Dedifferentiated amniotic fluid mesenchymal stem cell (primary cell): ENCODE results near the gene DKK3.

Experiments
- DNase-seq: peaks from one replicate; pipeline ENCODE4 v3.0.0-alpha.2; 2016; ENCODE audit errors: extremely low spot score

The DKK3 gene

DNA sequence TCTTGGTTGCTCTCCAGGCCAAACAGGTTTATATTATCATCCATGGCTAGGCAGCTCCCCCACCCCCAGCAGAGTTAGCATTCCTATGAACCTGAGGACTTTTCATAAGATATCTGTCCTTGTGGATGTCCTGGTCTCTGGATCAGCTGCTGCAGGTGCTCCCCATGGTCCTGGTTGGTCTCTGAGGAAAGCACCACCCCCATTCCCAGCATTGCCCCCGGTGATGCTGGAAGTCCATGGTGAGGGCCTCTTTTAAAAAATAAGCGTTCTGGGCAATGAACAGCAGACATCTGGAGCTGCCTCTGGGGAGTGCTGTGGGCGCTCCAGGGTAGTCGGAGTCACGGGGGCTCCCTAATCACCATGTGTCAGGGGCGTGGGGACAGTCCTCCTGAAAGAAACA, 26.6 kb downstream of the DKK3 start:
- no peak for DNase-seq

DNA sequence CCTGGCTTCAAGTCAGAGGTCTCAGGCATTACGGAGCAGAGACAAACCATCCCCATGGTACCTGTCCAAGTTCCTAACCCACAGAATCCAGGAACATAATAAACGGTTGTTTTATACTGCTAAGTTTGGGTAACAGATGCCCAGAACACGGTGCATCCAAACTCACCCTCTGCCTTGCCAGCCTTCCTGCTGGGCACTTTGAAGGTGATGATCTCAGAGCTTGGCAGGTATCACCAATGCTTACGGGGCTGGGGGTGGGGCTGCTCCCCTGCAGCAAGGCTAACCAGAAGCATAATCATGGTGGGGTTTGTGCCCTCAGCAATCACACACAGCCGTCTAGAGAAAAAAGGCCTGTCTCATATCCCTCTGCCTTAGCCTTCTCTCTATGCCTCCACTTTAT, 27.1 kb downstream of the DKK3 start:
- no peak for DNase-seq

DNA sequence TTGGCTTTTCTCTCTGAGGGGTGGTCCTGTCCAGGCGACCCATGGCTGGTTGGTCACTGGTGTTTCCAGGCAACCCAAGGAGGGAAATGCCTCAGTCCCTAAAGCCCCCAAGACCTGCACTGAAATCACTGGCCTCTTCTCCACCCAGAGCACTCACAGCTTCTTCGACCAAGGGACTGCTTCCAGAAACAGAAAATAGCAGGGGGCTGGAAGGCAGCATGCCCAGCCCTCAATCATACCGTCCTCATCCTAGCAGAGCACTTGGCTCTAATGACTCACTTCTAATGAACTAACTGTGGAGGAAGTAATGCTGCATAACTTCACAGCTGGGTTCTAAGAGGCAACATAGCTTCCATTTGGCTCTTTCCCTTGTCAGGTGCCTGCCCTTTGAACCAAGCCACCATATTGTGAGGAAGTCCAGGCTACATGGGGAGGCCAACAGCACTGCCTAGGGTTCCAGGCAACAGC, 27.6 kb downstream of the DKK3 start:
- DNase-seq: no peak

DNA sequence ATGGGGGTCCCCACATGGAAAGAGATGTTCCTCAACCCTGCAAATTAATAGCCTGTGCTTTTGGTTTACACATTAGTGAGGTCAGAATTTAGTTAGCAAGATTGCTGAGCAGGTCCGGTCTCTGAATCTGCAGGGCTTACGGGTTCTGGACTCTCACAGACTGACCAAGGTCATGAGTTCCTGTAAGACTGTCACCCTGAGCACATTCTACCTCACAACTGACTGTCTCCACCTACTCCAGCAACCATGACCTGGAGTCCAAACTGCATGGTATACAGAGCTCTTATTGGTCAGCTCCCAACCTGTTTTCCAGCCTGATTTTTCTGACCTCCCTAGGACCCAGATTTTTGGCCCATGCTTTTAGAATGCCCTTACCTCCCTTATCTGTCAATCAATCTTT, 28.2 kb downstream of the DKK3 start:
- no peak for DNase-seq

DNA sequence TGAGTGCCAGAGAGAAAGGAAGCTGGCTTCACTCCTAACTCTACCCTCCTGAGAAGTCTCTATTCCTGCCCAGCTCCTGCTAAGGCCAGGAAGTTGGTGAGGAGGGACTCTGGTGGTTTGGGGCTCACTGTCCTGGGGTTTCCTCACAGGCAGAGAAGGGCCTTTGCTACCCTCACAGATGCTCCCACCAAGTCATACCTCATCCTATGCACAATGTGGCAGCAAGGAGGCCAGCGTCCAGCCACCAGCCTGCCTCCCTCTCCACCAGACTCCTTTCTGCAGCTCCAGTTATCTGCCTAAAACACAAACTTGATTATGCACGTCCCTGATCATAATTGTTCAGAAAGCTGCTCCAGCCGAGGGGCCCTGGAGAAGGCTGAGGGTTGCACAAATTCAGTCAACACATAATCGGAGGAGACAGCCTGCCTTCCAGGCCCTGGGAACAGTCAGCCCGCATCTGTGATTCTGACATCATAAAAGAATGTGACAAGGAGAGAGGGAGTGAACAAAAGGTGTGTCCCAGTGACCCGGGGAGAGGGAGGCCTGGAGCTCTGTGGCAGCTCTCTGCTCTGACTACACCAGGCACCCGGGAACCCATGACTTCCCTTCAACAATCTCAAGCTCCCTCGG, 28.8 kb downstream of the DKK3 start:
- DNase-seq: peak; percentile 68

DNA sequence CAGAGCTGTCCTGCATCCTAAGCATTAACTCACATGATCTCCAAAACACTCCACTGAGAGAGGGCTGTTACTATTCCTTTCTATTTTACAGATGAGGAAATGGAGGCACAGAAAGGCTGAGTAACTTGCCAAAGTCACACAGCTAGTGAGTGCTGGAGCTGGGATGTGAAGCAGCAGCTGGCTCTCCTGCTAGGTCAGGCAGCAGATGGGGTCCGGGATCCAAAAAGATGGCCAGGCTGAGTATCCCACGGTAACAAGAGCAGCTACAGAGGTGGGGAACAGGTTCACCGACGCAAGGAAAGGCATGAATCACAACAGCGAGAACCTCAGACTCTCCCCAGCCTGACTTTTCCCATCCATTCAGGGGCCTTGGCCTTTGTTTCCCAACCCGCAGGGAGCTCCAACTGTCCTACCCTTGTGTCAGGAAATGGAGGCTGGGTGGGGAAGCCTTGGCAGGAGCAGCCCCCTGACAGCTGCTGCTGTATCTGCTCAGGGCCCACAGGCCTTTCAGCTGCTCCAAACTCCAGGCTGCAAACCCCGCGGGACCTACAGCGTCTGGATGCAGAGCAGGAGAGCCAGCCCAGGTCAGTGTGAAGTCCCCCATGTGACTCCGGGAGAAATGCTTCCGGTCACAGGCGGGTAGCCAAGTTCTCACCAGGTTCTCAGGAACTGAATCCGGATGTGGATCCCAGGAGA, 29.5 kb downstream of the DKK3 start:
- no peak for DNase-seq

DNA sequence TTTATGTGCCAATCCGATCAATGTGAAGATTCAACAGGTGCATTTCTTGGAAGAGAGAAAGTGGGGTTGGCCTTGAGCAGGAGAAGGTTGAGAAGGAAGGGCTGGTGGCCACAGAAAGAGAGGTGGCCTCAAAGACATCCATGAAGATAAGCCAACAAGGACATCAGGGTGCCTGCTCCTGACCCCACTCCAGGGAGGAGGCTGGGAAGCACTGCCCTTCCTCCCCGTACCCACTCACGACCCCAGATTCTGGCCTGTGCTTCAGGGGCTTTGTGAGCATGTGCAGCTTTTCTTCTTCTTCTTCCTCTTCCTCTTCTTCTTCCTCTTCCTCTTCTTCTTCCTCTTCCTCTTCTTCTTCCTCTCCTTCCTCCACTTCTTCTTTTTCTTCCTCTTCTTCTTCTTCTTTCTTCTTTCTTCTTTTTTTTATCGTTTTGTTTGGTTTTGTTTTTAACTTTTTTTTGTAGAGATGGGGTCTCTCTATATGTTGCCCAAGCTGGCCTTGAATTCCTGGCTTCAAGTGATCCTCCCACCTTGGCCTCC, 30.3 kb downstream of the DKK3 start:
- no peak for DNase-seq

DNA sequence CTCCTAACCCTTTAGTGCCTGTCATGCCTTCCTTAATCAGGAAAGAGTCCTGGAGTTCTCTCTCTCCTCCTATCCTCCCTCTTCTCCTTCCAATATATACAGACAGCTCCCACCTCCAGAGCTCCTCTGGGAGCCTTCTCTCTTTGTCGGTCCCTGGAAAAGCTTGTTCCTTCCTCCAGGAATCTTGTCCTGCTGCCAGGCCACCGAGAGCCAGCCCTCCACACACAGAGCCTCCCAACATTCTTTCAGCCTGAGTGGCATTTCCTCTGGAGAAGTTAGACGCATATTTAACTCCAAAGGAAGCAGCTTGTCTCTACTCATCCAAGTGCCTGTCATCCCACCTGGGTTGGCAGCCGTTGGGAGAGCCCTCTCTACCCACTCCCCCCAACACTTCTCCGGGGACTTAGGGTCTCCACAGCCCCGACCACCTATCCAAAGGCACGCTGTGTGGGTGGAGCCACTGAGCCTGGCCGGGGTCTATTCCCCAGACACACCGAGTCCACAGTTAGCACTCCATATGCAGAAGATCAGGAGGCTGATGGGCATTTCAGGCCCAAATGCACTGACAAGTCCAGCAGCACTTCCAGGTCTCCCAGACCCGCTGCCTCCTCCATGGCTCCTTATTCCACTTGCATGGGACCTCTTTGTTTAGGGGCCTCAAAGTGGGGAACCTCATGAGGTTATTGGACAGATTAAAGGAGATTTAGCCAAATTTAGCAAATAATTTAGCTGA, 31.1 kb downstream of the DKK3 start:
- peak; percentile 86 for DNase-seq

DNA sequence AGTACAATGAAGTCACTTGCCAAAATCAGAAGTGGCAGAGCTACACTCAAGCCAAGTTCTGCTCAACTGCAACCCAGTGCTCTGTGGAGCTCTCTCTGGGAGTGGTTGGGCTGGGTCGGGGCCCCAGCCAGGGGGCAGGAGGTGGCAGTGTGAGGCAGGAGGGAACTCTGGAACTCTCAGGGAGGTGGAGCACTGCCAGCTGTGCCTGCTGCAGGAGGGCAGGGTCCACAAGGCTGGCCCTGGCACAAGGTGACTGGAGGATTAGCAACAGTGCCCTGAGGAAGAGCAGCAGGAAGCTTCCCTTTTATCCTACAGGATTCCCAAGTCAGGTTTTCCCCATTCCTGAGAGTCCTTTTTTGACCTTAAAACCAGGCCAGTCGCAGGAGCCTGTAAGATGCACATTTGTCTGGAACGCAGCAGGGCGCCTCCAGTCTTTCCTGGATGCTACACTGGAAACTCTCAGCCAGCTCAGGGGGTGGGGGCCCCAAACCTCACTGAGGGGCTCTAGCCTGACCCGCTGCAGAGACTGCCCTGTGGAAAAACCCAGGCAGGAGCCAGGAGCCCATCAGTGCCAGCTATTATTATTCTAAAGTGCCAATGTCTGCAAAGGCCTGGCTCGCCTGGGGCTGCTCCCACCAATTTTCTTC, 31.8 kb downstream of the DKK3 start:
- no peak for DNase-seq

DNA sequence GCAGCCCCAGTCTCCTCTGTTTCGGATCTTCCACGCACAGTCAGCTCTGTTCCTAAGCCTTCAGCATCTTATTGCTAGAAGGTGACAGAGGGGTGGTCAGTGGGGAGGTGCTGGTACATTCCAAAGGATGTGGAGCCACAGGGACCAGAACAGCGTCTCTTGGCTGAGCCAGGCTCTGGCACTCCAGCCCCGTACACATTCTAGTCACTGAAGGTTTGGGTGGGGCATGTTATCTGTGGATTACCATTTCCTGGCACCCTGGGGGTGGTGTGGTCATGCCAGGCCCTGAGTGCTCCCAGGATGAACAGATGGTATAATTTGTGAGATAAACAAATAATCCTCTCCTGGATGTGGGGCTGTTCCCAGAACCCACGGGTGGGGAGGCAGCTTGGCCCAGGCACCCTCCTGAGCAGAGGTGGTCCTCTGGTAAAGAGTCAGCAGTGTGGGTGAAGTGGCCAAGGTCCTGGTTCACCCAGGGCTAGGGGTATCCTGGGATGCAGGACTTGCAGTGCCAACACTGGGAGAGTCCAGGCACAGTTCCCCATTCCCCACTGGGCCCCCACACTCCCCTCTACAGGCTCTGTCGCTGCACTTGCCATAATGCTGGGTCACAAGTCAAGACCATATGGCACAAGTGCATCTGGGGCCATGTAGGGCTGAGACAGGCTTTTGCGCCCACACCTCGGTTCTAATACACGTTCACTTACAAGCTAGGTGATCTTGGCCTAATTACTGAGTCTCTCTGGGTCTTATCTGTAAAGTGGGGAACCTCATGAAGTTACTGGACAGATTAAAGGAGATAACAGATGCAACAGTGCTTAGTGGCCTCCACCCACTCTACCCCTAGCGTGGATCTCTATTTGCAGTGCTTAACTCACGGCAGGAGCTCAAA, 33.0 kb downstream of the DKK3 start:
- DNase-seq: no peak

DNA sequence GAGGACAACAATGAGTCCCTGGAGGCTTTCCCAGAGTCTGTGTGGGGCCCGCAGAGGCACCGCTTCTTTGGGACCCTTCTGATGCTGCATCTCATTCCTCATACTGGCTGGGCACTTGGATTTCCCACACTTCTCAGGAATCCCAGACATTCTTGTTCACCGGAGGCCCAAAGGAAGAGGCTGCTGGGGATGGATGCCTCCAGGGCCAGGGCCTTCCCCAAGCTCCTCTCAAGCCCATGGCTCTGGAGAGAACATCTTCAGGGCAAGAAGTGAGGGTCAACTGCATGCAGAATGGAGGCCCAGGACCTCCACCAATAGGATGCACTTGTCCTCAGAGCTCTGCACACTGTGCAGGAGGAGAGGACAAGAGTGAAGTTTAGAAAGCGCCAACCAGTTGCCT, 34.6 kb downstream of the DKK3 start:
- DNase-seq: no peak

DNA sequence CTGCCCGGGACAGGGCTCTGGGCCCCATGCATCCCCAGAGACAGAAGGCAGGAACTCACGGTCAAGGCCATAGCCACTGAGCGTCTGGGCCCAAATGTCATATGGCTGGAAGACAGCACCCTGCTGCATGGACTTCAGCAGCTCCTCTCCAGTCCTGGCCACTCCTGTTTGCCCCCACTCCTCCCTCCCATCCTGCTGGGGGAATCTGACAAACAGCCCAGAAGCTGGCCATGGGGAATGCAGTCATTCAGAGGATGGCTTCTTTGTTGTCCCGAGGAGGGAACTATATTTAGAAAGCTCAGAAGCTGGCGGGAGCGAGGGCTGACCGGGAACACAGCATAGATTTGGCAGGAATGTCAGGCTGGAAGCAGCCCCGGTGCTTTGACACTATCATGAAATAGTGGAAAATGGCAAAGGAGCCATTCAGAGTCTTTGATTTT, 35.0 kb downstream of the DKK3 start:
- peak; percentile 70 for DNase-seq

DNA sequence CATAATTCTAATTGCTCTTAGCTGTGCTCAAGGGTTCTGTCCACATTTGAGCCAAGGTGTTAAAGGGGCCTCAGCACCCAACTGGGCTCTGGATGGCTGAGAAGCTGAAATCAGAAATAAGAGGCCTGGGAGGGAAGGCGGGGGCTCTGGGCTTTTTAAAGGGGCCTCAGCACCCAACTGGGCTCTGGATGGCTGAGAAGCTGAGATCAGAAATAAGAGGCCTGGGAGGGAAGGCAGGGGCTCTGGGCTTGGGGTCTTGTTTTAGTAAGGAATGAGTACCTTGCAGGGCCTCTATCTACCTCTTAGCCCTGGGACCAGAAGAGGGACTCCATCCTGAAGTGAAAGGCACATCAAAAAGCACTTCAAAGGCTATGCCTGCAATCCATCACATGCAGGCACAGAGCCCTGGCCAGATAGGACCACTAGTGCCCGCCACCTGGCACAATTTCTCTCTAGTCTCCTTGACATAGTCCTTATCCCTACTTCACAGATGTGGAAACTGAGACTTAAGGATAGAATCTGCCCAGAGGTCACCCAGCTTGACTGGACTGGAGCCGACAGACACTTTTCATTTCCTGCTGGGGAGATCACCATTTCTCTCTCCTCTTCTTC, 35.6 kb downstream of the DKK3 start:
- no peak for DNase-seq

DNA sequence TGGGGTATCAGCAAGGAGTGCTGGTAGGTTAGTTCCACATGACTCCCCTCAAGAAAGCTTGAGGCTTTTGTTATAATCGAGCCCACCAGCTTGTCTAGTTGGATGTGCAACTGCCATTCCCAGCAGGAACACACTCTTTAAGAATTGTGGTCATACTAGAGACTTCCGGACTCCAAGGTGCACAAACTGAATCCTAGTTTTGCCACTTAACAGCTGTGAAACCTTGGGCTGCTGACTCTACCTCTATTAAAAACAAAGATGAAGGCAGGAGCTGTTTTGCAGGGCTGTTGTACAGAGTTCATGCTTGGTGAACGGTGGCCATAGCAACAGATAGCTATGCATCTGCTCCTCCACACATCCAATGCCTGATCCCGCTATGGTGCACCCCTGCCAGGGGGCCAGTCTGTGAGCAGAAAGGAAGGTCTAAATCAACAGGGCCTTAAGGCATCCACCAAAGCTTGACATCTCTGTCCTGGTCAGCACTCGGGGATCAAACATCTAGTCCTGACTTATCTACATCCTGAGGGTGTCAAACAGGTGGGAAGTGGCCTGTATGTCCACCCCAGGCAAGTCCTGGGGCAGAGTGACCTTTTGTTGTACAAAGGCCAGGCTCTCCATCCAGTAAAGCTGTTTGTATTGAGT, 36.4 kb downstream of the DKK3 start:
- no peak for DNase-seq

DNA sequence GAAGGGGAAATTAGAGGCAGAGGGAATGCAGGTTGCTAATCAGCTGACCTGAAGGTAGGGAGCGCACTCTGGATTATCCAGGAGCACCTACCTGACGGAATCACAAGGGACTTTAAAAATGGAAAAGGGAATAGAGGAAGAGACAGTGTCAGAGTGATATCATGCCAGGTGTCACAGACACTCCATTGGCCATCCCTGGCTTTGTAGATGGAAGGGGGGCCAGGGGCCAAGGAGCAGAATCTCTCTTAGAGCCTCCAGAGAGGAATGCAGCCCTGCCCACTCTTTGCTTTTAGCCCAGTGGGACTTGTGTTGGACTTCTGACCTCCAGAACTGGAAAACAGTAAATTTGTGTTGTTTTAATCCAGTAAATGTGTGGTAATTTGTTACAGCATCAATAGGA, 37.9 kb downstream of the DKK3 start:
- no peak for DNase-seq

DNA sequence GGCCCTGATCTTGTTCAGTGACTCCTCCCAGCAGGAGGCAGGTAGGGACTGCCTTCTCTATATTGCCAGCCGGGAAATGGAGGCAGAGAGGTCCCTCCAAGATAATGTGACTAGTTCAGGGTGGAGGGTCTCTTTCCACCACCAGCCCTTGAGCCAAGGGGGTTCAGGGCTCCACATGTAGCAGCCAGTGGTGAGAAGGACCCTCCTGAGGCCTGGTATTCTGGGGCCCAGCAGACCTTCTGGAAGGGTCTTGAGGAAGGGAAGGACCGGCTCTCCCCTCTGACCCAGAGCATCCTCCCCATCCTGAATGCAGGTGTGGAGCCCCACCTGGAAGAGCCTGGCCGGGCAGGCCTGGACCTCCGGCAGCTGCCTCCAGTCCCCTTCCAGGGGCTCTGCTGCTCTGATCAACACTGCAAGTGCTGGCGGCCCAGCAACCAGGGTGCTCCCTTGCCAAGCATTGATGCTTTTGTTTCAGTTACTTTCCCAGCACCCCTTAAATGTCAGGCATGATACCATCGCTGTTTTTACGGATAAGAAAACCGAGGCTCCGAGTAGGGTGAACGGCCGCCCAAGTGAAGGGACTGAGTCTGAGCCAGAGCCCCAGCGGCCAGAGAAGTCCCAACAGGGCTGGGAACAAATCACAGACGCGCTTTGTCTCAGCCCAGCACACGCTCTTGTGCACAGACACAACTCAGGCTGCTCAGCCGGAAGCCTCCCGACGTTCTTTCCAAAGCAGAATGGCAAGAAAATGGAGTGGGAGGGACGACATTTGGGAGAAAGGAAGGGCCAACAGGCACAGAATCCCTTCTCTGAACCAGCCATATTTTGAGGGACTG, 38.8 kb downstream of the DKK3 start:
- DNase-seq: no peak

DNA sequence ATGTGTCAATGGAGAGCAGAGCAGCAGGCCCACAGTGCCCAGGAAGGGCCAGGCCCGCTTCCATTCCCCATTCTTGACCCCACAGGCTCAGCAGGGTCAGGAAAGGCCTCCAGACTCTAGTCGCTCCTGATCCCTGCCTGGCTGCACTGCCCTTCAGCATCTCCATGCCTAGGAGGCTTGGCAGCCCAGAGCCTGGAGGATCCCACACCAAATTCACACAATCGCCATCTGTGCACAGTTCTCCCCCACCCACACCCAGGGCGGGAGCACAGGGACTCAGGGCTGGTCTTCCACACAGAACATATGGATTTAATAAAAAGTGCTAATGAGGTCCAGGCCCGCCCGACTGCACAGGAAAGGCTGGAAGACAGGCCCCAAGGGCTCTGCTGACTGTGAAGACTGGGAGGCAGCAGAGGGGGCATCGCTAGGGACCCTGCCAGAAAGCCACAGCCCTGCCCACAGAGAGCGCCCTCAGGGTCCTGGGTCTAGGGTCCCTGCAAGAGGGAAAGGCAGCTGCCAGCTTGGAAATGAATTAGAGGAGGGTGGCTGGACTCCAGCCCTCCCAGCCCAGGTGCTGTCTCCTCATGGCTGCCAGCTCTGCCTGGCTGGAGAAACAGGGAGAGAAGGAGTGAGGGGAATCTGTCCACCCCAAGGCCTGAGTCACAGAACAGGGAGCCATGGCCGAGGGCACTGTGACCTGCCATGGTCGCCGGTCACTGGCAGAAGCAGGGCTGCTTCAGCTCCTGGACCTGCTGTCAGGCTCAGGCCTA, 39.7 kb downstream of the DKK3 start:
- peak; percentile 25 for DNase-seq

DNA sequence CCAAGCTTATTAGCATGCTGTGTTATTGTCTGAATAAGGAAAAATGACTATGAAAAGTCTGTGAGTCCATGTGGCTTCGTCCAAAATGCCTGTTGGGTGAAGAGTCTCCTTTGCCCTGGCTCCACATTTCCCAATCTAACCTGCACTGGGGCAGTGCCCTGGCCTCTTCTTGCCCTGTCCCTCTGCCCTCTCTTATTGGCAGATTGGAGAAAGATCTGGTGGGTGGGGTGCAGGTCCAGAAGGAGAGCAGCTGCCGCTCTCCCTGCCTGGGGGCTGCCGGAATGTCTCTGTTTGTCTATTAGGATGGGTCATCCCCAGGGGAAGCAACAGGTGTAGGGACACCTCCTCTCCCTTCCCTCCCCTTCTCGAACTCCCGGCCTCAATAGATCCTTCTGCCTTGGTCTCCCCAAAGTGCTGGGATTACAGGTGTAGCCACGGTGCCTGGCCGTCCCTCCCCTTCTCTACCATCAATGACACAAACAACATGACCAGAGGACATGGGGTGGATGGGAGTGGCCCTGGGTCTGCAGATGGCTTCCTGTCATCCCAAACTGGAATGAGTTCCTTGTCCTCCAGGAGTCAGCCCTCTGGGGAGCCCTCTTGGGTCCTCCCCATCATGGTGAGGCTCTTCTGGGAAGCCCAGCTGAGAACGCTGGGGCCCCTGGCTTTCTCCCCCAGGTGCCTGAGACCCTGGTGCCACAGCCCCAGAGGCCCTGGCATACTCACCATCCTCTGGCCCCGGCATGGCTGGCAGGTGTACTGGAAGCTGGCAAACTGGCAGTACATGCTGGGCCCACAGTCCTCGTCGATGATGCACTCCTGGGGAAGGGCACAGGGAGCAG, 40.5 kb downstream of the DKK3 start:
- DNase-seq: no peak
